Psoas muscle (tissue), 8 donors: ENCODE data around the gene WDR87. TPM values are rescaled to one million over a fixed set of nuclear protein-coding genes. Genes with fewer than 3 reads are reported as not detected.
"Not testable (repeated sequence)": the region's sequence is repeated elsewhere in the genome, so short reads cannot be mapped to it uniquely, and the experiment has no call there.

ENCODE experiments used
- ATAC-seq, 4 donors: fragments of 200-7000 bp; cut with Tn5 transposase; one replicate each; pipeline ENCODE4 v1.9.1; 2020; ENCODE audit warnings: moderate library complexity in 3 of 4, mild to moderate bottlenecking in 2 of 4
- DNase-seq, 2 donors: peaks; one replicate each; pipeline ENCODE4 v3.0.0-alpha.2; 2020
- H3K27ac ChIP-seq: fragments of 200-600 bp; one replicate; pipeline ENCODE4 v1.8.0; 2022
- H3K27me3 ChIP-seq, 3 donors: fragments of 200-600 bp in 1 of 3; one replicate each; pipeline versions ENCODE4 v1.6.1 to v1.8.0; 2013 to 2022; ENCODE audit warnings: low read length in 2 of 3, mild to moderate bottlenecking in 2 of 3, moderate library complexity in 1 of 3; ENCODE audit not compliant: insufficient read depth in 3 of 3
- H3K36me3 ChIP-seq, 2 donors: fragments of 200-600 bp in 1 of 2; one replicate each; pipeline versions ENCODE4 v1.6.1 to v1.8.0; 2013 to 2022; ENCODE audit warnings: low read depth in 1 of 2, mild to moderate bottlenecking in 1 of 2, moderate library complexity in 1 of 2; ENCODE audit not compliant: insufficient read depth in 1 of 2
- H3K4me1 ChIP-seq: fragments of 200-600 bp; one replicate; pipeline ENCODE4 v1.8.0; 2022
- H3K4me3 ChIP-seq: fragments of 200-600 bp; one replicate; pipeline ENCODE4 v1.8.0; 2022; ENCODE audit warnings: mild to moderate bottlenecking
- H3K9me3 ChIP-seq: fragments of 200-600 bp; one replicate; pipeline ENCODE4 v1.8.0; 2022
- WGBS, 3 donors: extraction: QIAGEN DNeasy Blood & Tissue Kit; methylation state at CpG; one replicate each; pipeline versions ENCODE4 v1.1.6 to v1.1.7; 2013; 5-methylcytosine and 5-hydroxymethylcytosine counted together
- intact Hi-C, 2 donors: fragments of 100-400 bp; cut with DNase I; formaldehyde crosslinking; loops; one replicate each; pipeline versions ENCODE4 v1.11.0 to v1.14.2; 2022
- polyA plus RNA-seq, 3 donors: library from polyadenylated mRNA; stranded (reverse); fragments of 200-250 nt; gene quantifications; one replicate each; pipeline ENCODE4 v1.2.3, GENCODE V29; 2013
- total RNA-seq, 4 donors: library from RNA; stranded (reverse); fragmentation: NEBNext Ultra II Directional in 2 of 4; extraction: Animal tissue kit (Norgen Biotek cat#: 25700) in 2 of 4; gene quantifications; one replicate each; pipeline versions ENCODE4 v1.2.1 to v1.2.4, GENCODE V29; 2021 to 2023
- TF ChIP-seq, protein P1 (sequence below): fragments of 200-600 bp; IDR thresholded peaks from one replicate; pipeline ENCODE4 v1.8.0; 2022; ENCODE audit warnings: antibody characterized with exemption
- donor health status: healthy with polysubstance abuse.
- donor health status: DM: no; HTN: no; CAD: no; lungs with moderate emphysema.
- donor health status: Bipolar disorder and iron deficiency.
- donor health status: healthy.
- donor health status: DM: yes; HTN: yes; CAD: no.
- donor health status: DM: no; HTN: no; CAD: no.
- donor health status: DM: no; HTN: no; CAD: no.
- donor health status: DM: yes; HTN: yes; CAD: no.

The WDR87 gene
- total and polyA plus RNA-seq, 7 donors: under 0.01 TPM; not detected in 6

DNA sequence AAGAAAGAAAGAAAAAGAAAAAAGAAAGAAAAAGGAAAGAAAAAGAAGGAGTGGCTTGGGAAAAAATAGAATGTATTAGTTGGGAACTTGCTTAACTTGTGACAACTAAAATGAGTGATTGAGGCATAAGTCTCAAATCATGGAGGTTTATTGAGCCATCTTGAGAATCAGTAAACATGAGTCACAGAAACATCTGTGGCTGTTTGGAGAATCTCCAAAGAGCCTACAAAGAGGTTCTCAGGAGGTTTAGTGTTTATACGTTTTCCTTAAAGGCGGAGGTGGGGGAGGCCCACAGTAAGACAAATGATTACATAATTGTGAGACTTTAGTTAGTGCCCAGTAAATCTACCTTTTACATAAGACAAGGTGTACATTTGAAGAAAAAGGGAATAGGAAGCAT, 38.6 kb downstream of the WDR87 start:
- intact Hi-C loops: no loop called here
- TF ChIP-seq, protein P1, sequence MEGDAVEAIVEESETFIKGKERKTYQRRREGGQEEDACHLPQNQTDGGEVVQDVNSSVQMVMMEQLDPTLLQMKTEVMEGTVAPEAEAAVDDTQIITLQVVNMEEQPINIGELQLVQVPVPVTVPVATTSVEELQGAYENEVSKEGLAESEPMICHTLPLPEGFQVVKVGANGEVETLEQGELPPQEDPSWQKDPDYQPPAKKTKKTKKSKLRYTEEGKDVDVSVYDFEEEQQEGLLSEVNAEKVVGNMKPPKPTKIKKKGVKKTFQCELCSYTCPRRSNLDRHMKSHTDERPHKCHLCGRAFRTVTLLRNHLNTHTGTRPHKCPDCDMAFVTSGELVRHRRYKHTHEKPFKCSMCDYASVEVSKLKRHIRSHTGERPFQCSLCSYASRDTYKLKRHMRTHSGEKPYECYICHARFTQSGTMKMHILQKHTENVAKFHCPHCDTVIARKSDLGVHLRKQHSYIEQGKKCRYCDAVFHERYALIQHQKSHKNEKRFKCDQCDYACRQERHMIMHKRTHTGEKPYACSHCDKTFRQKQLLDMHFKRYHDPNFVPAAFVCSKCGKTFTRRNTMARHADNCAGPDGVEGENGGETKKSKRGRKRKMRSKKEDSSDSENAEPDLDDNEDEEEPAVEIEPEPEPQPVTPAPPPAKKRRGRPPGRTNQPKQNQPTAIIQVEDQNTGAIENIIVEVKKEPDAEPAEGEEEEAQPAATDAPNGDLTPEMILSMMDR: no peak
- H3K4me1 ChIP-seq: no peaks in the 10 kb centered on the region
- H3K27ac ChIP-seq: no peak overlapping the region
- H3K27me3 ChIP-seq: peaks cover 0 to 3% (median 0%) of the 10 kb centered on the region in 3 donors
- no peak for ATAC-seq
- no peak for DNase-seq
- WGBS, 3 donors: 32 to 49% (median 33%) methylated on average over 2 of the region's 2 CpGs
- H3K9me3 ChIP-seq: no peaks in the 10 kb centered on the region
- H3K36me3 ChIP-seq: no peaks in the 10 kb centered on the region
- H3K4me3 ChIP-seq: no peak overlapping the region

DNA sequence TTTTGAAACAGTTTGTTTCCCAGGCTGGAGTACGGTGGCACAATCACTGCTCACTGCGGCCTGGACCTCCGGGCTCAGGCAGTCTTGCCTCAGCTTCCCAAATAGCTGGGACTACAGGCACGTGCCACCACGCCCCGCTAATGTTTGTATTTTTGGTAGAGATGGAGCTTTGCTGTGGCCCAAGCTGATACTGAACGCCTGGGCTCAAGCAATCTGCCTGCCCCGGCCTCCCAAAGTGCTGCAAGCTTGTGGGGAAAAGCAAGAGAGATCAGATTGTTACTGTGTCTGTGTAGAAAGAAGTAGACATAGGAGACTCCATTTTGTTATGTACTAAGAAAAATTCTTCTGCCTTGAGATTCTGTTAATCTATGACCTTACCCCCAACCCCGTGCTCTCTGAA, 40.5 kb downstream of the WDR87 start:
- H3K27ac ChIP-seq, H3K36me3 ChIP-seq, DNase-seq, H3K9me3 ChIP-seq, intact Hi-C loops, H3K4me3 ChIP-seq, H3K27me3 ChIP-seq, ATAC-seq, H3K4me1 ChIP-seq: not testable (repeated sequence)
- WGBS, 3 donors: 84 to 87% (median 85%) methylated on average over 8 of the region's 9 CpGs

DNA sequence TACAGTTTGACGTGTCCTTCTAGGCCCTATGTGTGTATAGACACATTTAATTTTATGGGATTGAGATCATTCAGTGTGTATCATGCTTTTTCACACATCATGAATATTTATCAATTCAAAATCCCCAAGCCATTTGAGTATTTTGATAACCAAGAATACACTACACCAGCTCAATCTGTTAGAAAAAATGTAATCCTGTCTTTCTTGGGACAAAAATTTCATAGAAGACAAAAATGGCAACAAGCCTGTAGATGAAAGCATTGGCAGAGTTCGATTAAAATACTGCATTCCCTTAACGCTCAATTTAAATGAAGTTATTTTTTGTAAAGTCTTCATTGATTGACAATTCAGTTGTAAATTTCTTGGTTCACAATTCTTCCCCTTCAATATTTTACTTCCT, 41.9 kb downstream of the WDR87 start:
- intact Hi-C loops: no loop called here
- Histone ChIP-seq H3K4me3 (no peak overlapping the region), H3K27ac (no peak overlapping the region), H3K4me1 (no peaks in the 10 kb centered on the region), H3K36me3 (no peaks in the 10 kb centered on the region), H3K9me3 (no peaks in the 10 kb centered on the region), H3K27me3 (peaks cover 0 to 2% (median 0%) of the 10 kb centered on the region in 3 donors)
- DNase-seq (no peak), ATAC-seq (no peak)
- 72 to 78% (median 76%) methylated on average over 3 of the region's 3 CpGs for WGBS, 3 donors
- TF ChIP-seq, protein P1: no peak

DNA sequence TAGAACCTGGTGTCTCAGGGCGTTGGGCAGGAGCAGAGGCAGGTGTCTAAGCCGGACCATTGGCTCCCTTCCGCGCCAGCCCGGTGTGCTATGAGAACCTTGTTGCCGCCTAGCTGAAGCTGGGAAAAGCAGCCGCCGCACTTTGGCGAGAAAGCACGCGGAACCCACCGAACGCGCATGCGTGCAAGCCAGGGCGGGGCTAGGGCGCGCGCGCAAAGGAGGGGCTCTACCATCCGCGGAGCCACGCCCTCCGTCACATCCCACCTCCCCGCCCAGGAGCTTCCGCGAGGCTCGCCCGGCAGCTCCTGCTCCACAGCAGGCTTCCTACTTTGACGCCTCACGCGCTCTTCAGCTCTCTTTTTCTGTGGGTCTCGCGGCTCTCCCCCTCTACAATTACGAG, 51.3 kb downstream of the WDR87 start:
- peaks cover 0 to 24% (median 10%) of the 10 kb centered on the region in 3 donors for H3K27me3 ChIP-seq
- TF ChIP-seq, protein P1: no peak
- H3K4me3 ChIP-seq: no peak overlapping the region
- 5 to 6% (median 5%) methylated on average over 31 to 35 of the region's 35 CpGs for WGBS, 3 donors
- ATAC-seq (no peak), DNase-seq (peak in 1 of 2 donors; percentile 10)
- H3K27ac ChIP-seq: no peak overlapping the region
- peaks cover 4% of the 10 kb centered on the region for H3K9me3 ChIP-seq
- intact Hi-C loops: no loop called here
- no peaks in the 10 kb centered on the region for H3K36me3 ChIP-seq
- H3K4me1 ChIP-seq: no peaks in the 10 kb centered on the region

DNA sequence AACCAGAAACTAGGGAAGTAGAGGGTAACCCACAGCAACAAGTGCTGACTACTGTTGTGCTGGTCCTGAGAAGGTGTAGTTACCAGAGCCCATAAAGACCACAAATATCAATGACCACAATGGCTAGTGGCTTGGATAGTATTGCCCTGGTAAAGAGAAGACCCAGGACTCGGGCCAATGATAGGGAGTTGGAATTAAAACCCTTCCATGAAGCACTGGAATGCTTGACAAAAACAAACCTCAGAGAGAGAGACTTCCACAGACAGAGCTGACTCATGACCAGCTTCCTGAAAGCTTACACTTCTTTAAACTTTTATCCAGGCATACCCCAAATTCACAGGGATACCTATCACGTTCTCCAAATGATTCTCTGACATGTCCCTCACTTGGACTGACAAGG, 60.5 kb downstream of the WDR87 start:
- no peaks in the 10 kb centered on the region for H3K9me3 ChIP-seq
- no peaks in the 10 kb centered on the region for H3K4me1 ChIP-seq
- TF ChIP-seq, protein P1: no peak
- 55 to 75% (median 71%) methylated on average over 2 of the region's 2 CpGs for whole genome bisulfite sequencing, 3 donors
- DNase-seq: no peak
- H3K36me3 ChIP-seq: no peaks in the 10 kb centered on the region
- H3K4me3 ChIP-seq: no peak overlapping the region
- intact Hi-C loops: no loop called here
- no peak overlapping the region for H3K27ac ChIP-seq
- no peaks in the 10 kb centered on the region for H3K27me3 ChIP-seq
- ATAC-seq: no peak

Other genes with a start within 250 kb of the WDR87 start
- gene ZNF607, start 186.8 kb downstream of the WDR87 start, total RNA-seq: 1 to 10 TPM; 1.2 to 5.8 (median 1.9) TPM
- 1 to 10 TPM; 1.4 to 3.5 (median 1.5) TPM for gene ZNF607, start 186.8 kb downstream of the WDR87 start, polyA plus RNA-seq
- 1 to 10 TPM; 4.1 to 9.7 (median 6.5) TPM for gene ZNF573, start 127.0 kb downstream of the WDR87 start, total RNA-seq
- 1 to 10 TPM in 2 of 3 donors, under 1 TPM in 1; 0.81 to 9.2 (median 1.1) TPM for gene ZNF573, start 127.0 kb downstream of the WDR87 start, polyA plus RNA-seq
- 10 to 100 TPM in 2 of 4 donors, 1 to 10 TPM in 2; 6.1 to 28.2 (median 10.3) TPM for gene SIPA1L3, start 614 bp upstream of the WDR87 start, total RNA-seq
- 1 to 10 TPM; 2.9 to 9.1 (median 4.5) TPM for gene SIPA1L3, start 614 bp upstream of the WDR87 start, polyA plus RNA-seq